ENCODE measurements around the gene RPTOR.

- TF ChIP-seq EZH2phosphoT487 (IDR thresholded peaks at IDR 0.05; ENCODE audit: borderline replicate concordance, low read length) (no peak), EZH2 (IDR thresholded peaks at IDR 0.05; ENCODE audit: low read length, unreplicated experiment) (no peak), CTCF (conservative IDR thresholded peaks at IDR 0.05; ENCODE audit: low read depth, low read length) (no peak)
Observed at GRCh38 chr17:80691784-80692183, 147.1 kb downstream of the RPTOR start.
